Mesangial cell (primary cell): ENCODE measurements around the gene LIMK1. TPM values are rescaled to one million over a fixed set of nuclear protein-coding genes. Genes with fewer than 3 reads are reported as not detected.

Source experiments
- total RNA-seq: library from RNA; depleted of rRNA; stranded (reverse); fragments of >200 nt; gene quantifications from 2 replicates; pipeline ENCODE4 v1.2.3, GENCODE V29; 2015

The LIMK1 gene
- 77.9 and 94.3 TPM in 2 replicates for total RNA-seq

GRCh38 chr7:74083117-74083876, at the start of gene LIMK1:
Gene LIMK1 (plus strand): TSS chr7:74083804. CDS start chr7:74083991, 187 bp downstream.

Other genes with a start within 250 kb of the LIMK1 start
- gene METTL27, start 241.3 kb upstream of the LIMK1 start, total RNA-seq = 10.8 and 28.3 TPM in 2 replicates
- not detected in 2 replicates for gene TMEM270, start 222.6 kb upstream of the LIMK1 start, total RNA-seq
- gene ELN, start 55.6 kb upstream of the LIMK1 start, total RNA-seq = 0.38 TPM in 1 of 2 replicates, not detected in the other
- gene EIF4H, start 90.6 kb downstream of the LIMK1 start, total RNA-seq = 260 and 303 TPM in 2 replicates
- 0.25 and 1.1 TPM in 2 replicates for gene LAT2, start 126.2 kb downstream of the LIMK1 start, total RNA-seq
- gene RFC2, start 170.6 kb downstream of the LIMK1 start, total RNA-seq = 15.2 and 52.0 TPM in 2 replicates
- gene CLIP2, start 205.6 kb downstream of the LIMK1 start, total RNA-seq = 21.2 and 43.4 TPM in 2 replicates